Astrocyte (in vitro differentiated cells and primary cell): Measurements from ENCODE around the gene ITGAE.

Source experiments
- CTCF ChIP-seq: IDR thresholded peaks from 2 replicates; pipeline ENCODE4 v1.5.1; 2011; ENCODE audit warnings: low read depth, mild to moderate bottlenecking, inconsistent platforms, low read length, moderate library complexity; ENCODE audit not compliant: insufficient read depth
- EZH2 ChIP-seq: IDR thresholded peaks from 2 replicates; pipeline ENCODE4 v1.6.1; 2012; ENCODE audit warnings: mild to moderate bottlenecking, low read length, inconsistent platforms; ENCODE audit not compliant: insufficient read depth

GRCh38 chr17:3821101-3821500, 20.1 kb upstream of the ITGAE start:
- TF ChIP-seq CTCF (no peak), EZH2 (no peak)
